Endothelial cell of umbilical vein (primary cell): ENCODE measurements around the gene SOX18. TPM values are rescaled to one million over a fixed set of nuclear protein-coding genes. Genes with fewer than 3 reads are reported as not detected.

Source experiments
- BruUV-seq: library from RNA; stranded (reverse); fragments of 400-500 nt; replicated peaks from 2 replicates; lab custom pipeline; 2021; lab: Mats Ljungman, UMichigan
- CTCF ChIA-PET: fragments of 300-600, 350-600 bp; sonication (Branson Sonifier 250); formaldehyde crosslinking; loops from one replicate; lab custom pipeline; 2021; ENCODE audit warnings: antibody characterized with exemption, inconsistent platforms; lab: Charles Lee
- POLR2A ChIA-PET: fragments of 300-600, 350-600 bp; sonication (Branson Sonifier 250); formaldehyde crosslinking; loops from one replicate; lab custom pipeline; 2021; ENCODE audit warnings: antibody characterized with exemption, inconsistent platforms; lab: Charles Lee
- DNase-seq: peaks from one replicate; pipeline ENCODE4 v3.0.0-alpha.2; 2011; ENCODE audit warnings: low read depth, low spot score
- FAIRE-seq: peaks from 2 replicates; lab custom pipeline; 2011; peaks lifted over from hg19 to GRCh38; lab: Jason Lieb, UNC
- H2AFZ ChIP-seq: 2 replicates; pipeline ENCODE4 v1.6.0; 2012; ENCODE audit warnings: low read depth, low read length, control low read depth, inconsistent platforms
- H3K27ac ChIP-seq: 2 replicates; pipeline ENCODE4 v1.5.1; 2011; ENCODE audit warnings: low read depth, mild to moderate bottlenecking, control low read depth, low read length, moderate library complexity; ENCODE audit not compliant: insufficient read depth
- H3K27me3 ChIP-seq, 2 experiments: 2 replicates each; pipeline versions ENCODE4 v1.6.0 to v1.6.1; 2011; ENCODE audit warnings: low read length in 2 of 2, mixed read lengths in 1 of 2; ENCODE audit not compliant: control insufficient read depth in 2 of 2, insufficient read depth in 2 of 2
- H3K36me3 ChIP-seq, 2 experiments: 2 replicates in 1 of 2; 3 replicates in 1 of 2; pipeline ENCODE4 v1.5.1; 2011; ENCODE audit warnings: low read length in 2 of 2, mild to moderate bottlenecking in 1 of 2, moderate library complexity in 1 of 2; ENCODE audit not compliant: control insufficient read depth in 2 of 2, insufficient read depth in 2 of 2; ENCODE audit errors: extremely low read depth in 1 of 2
- H3K4me1 ChIP-seq: 3 replicates; pipeline ENCODE4 v1.5.1; 2011; ENCODE audit warnings: mild to moderate bottlenecking, low read length; ENCODE audit not compliant: control insufficient read depth, insufficient read depth; ENCODE audit errors: extremely low read depth
- H3K4me2 ChIP-seq: 2 replicates; pipeline ENCODE4 v1.6.1; 2011; ENCODE audit warnings: low read length, control low read depth, mixed read lengths; ENCODE audit not compliant: insufficient read depth
- H3K4me3 ChIP-seq, 3 experiments: fragments of 200-600 bp in 1 of 3; sonication (generic), shearing (Covaris generic) in 1 of 3; replicated peaks in 1 of 3; 2 replicates each; pipeline ENCODE4 v1.5.1; 2011 to 2016; ENCODE audit warnings: control low read depth in 3 of 3, low read length in 3 of 3, mild to moderate bottlenecking in 2 of 3, inconsistent platforms in 1 of 3, low read depth in 1 of 3, moderate library complexity in 1 of 3; ENCODE audit not compliant: insufficient read depth in 1 of 3
- H3K79me2 ChIP-seq: 2 replicates; pipeline ENCODE4 v1.6.0; 2012; ENCODE audit warnings: low read length, inconsistent platforms; ENCODE audit not compliant: control insufficient read depth, insufficient read depth
- H3K9ac ChIP-seq: replicated peaks from 2 replicates; pipeline ENCODE3; 2011; ENCODE audit warnings: low read length, control low read depth; ENCODE audit not compliant: insufficient read depth; ENCODE audit errors: extremely low read depth
- H3K9me1 ChIP-seq: replicated peaks from 3 replicates; pipeline ENCODE4 v1.6.0; 2011; ENCODE audit warnings: mild to moderate bottlenecking, low read length; ENCODE audit not compliant: control insufficient read depth, insufficient read depth; ENCODE audit errors: extremely low read depth
- H3K9me3 ChIP-seq: replicated peaks from 2 replicates; pipeline ENCODE4 v1.5.1; 2012; ENCODE audit warnings: low read length, inconsistent platforms; ENCODE audit not compliant: control insufficient read depth, insufficient read depth
- H4K20me1 ChIP-seq: replicated peaks from 2 replicates; pipeline ENCODE3; 2011; ENCODE audit warnings: mild to moderate bottlenecking, low read length; ENCODE audit not compliant: control insufficient read depth, insufficient read depth; ENCODE audit errors: extremely low read depth
- FOS ChIP-seq: IDR thresholded peaks from 2 replicates; pipeline ENCODE4 v1.6.1; 2011; ENCODE audit warnings: mild to moderate bottlenecking, low read length, moderate library complexity, borderline replicate concordance; ENCODE audit not compliant: insufficient read depth
- GATA2 ChIP-seq: IDR thresholded peaks from 2 replicates; pipeline ENCODE4 v1.7.0; 2011; ENCODE audit warnings: low read depth, mild to moderate bottlenecking, moderate library complexity, mixed read lengths, low read length; ENCODE audit not compliant: insufficient read length, insufficient read depth
- JUN ChIP-seq: IDR thresholded peaks from 2 replicates; pipeline ENCODE4 v1.6.1; 2011; ENCODE audit warnings: borderline replicate concordance, low read depth; ENCODE audit not compliant: insufficient read length, insufficient read depth
- MAX ChIP-seq: IDR thresholded peaks from 2 replicates; pipeline ENCODE4 v1.6.1; 2011; ENCODE audit not compliant: insufficient read depth, insufficient read length
- MYC ChIP-seq: IDR thresholded peaks from one replicate; pipeline ENCODE4 v1.6.1; 2011; ENCODE audit warnings: mild to moderate bottlenecking, low read depth, low read length
- POLR2A ChIP-seq: IDR thresholded peaks from 2 replicates; pipeline ENCODE4 v1.6.1; 2012; ENCODE audit warnings: low read depth, mild to moderate bottlenecking, control low read depth, low read length
- dilution Hi-C: fragments of 300-500 bp; cut with MboI; formaldehyde crosslinking; loops from one replicate; pipeline ENCODE4 v1.15.0; 2019; ENCODE audit warnings: low sequenced_read_pairs; ENCODE audit not compliant: extremely low pct_ligation_motif_present
- intact Hi-C: fragments of 100-400 bp; cut with micrococcal nuclease; formaldehyde crosslinking; loops from one replicate; pipeline ENCODE4 v1.10.0; 2022
- polyA plus RNA-seq, 4 experiments: library from polyadenylated mRNA; depleted of rRNA in 3 of 4; stranded (reverse) in 3 of 4; unstranded in 1 of 4; fragments of >200 nt; gene quantifications; 2 replicates each; pipeline versions ENCODE4 v1.2.1 to v1.2.3, GENCODE V29; 2011 to 2012; ENCODE audit warnings: missing spikeins in 1 of 4
- total RNA-seq: library from RNA; stranded (reverse); gene quantifications from 2 replicates; pipeline ENCODE4 v1.2.3, GENCODE V29; 2021
- TF ChIP-seq, protein P1 (sequence below), 2 donors: IDR thresholded peaks; 1 replicate in 1 of 2; 2 replicates in 1 of 2; pipeline ENCODE4 v1.5.1; 2011; ENCODE audit warnings: low read length in 2 of 2, mild to moderate bottlenecking in 2 of 2, moderate library complexity in 2 of 2, control low read depth in 1 of 2, inconsistent platforms in 1 of 2, low read depth in 1 of 2; ENCODE audit not compliant: insufficient read depth in 1 of 2; ENCODE audit errors: extremely low read depth in 1 of 2

SOX18 gene
- total and polyA plus RNA-seq, 2 donors (not counting 3 experiments of a cell fraction or from before 2014, with no cell fraction given) = 20.9 to 175 TPM

DNA sequence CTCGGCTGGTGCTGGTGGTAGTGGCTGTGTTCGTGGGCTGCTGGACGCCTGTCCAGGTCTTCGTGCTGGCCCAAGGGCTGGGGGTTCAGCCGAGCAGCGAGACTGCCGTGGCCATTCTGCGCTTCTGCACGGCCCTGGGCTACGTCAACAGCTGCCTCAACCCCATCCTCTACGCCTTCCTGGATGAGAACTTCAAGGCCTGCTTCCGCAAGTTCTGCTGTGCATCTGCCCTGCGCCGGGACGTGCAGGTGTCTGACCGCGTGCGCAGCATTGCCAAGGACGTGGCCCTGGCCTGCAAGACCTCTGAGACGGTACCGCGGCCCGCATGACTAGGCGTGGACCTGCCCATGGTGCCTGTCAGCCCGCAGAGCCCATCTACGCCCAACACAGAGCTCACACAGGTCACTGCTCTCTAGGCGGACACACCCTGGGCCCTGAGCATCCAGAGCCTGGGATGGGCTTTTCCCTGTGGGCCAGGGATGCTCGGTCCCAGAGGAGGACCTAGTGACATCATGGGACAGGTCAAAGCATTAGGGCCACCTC, 49.1 kb upstream of the SOX18 start:
- H3K4me1 ChIP-seq = no peaks in the 10 kb centered on the region
- intact Hi-C loops = no loop called here
- no peaks in the 10 kb centered on the region for H4K20me1 ChIP-seq
- H3K27ac ChIP-seq = no peak overlapping the region
- TF ChIP-seq FOS = no peak
- no peak for TF ChIP-seq GATA2
- TF ChIP-seq, protein P1, sequence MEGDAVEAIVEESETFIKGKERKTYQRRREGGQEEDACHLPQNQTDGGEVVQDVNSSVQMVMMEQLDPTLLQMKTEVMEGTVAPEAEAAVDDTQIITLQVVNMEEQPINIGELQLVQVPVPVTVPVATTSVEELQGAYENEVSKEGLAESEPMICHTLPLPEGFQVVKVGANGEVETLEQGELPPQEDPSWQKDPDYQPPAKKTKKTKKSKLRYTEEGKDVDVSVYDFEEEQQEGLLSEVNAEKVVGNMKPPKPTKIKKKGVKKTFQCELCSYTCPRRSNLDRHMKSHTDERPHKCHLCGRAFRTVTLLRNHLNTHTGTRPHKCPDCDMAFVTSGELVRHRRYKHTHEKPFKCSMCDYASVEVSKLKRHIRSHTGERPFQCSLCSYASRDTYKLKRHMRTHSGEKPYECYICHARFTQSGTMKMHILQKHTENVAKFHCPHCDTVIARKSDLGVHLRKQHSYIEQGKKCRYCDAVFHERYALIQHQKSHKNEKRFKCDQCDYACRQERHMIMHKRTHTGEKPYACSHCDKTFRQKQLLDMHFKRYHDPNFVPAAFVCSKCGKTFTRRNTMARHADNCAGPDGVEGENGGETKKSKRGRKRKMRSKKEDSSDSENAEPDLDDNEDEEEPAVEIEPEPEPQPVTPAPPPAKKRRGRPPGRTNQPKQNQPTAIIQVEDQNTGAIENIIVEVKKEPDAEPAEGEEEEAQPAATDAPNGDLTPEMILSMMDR (IDR thresholded peaks at IDR 0.05; ENCODE audit: extremely low read depth in 1 of 2, insufficient read depth in 1 of 2, low read depth in 1 of 2, low read length in 2 of 2) = no peak
- TF ChIP-seq POLR2A = no peak
- TF ChIP-seq MYC = no peak
- no peak for TF ChIP-seq JUN
- no peak for TF ChIP-seq MAX
- H3K36me3 ChIP-seq = no peaks in the 10 kb centered on the region
- no peaks in the 10 kb centered on the region for H3K9me1 ChIP-seq
- POLR2A ChIA-PET = no interaction called here
- no peak overlapping the region for H3K9ac ChIP-seq
- no peaks in the 10 kb centered on the region for H3K9me3 ChIP-seq
- FAIRE-seq = no peak
- H3K4me3 ChIP-seq = no peak overlapping the region
- no peak overlapping the region for H2AFZ ChIP-seq
- H3K27me3 ChIP-seq = peaks cover 19% of the 10 kb centered on the region in 2 experiments
- no TSS peak for BruUV-seq
- CTCF ChIA-PET = interaction anchor here (1.9 kb wide), 1 partner anchor 15 kb away, joined by 8 read pairs; the partner anchor contains the start of gene LKAAEAR1
- dilution Hi-C loops = no loop called here
- DNase-seq = no peak
- no peaks in the 10 kb centered on the region for H3K79me2 ChIP-seq
- H3K4me2 ChIP-seq = no peak overlapping the region
